CD4-positive, alpha-beta T cell treated with Interferon alpha-2 for 1 hour (primary cell): Measurements from ENCODE around the gene MEIOC.
"Not testable (repeated sequence)": the region's sequence is repeated elsewhere in the genome, so short reads cannot be mapped to it uniquely, and the experiment has no call there.

Source experiments
- DNase-seq, 2 donors: peaks; one replicate each; pipeline ENCODE4 v3.0.0-alpha.2; 2020 to 2022

The MEIOC gene

DNA sequence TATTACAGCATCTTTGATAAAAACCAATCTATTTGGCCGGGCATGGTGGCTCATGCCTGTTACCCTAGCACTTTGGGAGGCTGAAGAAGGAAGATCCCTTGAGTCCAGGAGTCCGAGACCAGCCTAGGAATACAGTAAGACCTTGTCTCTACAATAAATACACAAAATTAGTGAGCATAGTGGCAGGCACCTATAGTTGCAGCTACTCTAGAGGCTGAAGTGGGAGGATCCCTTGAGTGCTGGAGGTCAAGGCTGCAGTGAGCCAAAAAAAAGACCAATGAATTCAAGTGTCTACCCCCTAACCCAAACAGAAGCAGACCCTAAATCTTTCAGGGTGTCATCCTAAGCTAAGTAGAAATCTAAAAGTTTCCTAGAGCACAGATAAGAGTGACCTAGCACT is 7.3 kb upstream of the MEIOC start:
- DNase-seq: no peak

DNA sequence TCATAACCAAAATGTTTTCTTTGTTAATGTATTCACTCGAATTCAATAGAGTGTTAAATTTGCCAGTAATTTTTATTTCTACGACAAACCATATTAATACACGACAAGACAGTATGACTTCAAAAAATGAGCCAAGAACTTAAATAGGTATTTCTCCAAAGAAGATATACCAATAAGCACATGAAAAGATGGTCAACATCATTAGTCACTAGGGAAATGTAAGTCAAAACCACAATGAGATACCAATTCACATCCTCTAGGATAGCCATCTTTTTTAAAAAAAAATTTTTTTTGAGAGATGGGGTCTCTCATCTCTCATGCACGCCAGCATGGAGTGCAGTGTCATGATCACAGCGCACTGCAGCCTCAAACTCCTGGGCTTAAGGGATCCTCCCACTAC is 5.0 kb upstream of the MEIOC start:
- no peak for DNase-seq

DNA sequence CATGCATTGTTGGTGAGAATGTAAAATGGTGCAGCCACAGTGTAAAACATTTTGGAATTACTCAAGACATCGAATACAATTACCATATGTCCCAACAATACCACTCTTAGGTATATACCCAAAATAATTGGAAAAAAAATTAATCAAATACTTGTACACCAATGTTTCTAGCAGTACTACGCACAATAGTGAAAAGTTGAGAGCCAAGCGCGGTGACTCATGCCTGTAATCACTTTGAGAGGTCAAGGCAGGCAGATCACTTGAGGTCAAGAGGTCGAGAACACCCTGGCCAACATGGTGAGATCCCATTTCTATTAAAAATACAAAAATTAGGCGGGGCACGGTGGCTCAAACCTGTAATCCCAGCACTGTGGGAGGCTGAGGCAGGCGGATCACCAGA is 3.5 kb upstream of the MEIOC start:
- DNase-seq: no peak

GRCh38 chr17:44653384-44653783 is 2.9 kb upstream of the MEIOC start:
- DNase-seq: no peak

- no peak for DNase-seq
These were observed 2.3 kb upstream of the MEIOC start for GRCh38 chr17:44653954-44654353.

- no peak for DNase-seq
These were observed 5.6 kb downstream of the MEIOC start for GRCh38 chr17:44661835-44662234.

DNA sequence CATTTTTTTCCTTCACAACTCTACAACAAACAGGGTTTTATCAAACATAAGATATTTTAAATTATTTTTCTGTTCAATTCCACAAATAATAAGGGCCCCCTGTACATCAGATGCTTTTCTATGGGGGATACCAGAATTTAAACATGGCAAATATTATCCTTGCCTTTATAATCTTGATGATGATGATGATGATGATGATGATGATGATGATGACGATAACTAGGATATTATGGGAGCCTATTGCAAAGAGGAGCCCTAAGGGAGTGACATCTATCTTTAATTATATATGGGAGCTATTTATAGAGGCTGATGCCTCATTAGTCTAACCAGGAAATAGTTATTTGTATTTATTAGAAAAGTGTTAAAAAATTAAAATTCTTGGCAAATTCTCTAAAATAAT is 6.8 kb downstream of the MEIOC start:
- no peak for DNase-seq

- no peak for DNase-seq
These were observed 8.6 kb downstream of the MEIOC start for GRCh38 chr17:44664867-44665266.

DNA sequence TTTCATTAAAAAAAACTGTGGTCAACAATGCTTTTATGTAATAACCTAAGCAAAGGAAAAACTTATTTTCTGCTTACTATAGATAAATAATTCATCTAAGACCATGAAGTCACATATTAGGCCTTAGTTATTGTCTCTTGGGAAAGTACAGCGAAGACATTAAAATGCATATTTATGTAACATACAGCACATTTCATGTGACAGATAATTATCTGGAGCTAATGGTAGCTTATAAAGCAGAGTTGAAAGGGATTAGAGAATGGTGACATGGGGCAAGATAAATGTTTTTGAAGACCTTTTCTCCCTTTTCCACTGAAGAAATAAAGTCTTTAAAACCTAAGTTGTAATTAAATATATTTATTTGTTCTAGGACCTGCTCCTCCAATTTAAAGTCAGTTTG is 9.7 kb downstream of the MEIOC start:
- DNase-seq: no peak

DNA sequence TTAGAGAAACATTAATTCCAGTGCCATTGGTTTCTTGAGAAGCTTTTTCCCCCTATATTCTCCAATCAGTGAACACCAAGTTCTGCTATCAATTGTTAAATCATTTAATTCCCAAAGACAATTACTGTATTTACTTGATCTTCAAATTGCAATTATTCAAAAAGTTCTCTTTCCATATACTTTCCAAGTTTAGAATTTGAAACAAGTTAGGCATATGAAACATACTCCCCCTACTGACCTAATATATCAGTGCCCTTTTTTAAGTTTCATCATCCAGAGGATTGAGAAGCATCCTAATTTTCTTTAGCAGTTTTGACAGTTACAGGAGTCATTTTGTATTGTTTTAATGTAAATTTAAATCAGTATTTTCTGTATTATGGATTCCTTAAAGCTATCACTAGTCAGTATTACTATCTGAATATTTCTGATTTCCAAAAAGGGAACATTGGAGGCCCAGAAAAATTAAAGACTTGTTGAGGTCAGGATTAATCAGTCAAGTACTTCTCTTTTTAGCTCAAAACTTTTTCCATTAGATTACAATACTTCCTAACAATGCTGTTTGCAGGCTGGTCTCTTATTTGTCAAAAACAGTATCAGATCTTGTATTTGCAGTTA is 16.3 kb downstream of the MEIOC start:
- no peak for DNase-seq

- no peak for DNase-seq
These were observed 17.6 kb downstream of the MEIOC start for GRCh38 chr17:44673893-44674292.

DNA sequence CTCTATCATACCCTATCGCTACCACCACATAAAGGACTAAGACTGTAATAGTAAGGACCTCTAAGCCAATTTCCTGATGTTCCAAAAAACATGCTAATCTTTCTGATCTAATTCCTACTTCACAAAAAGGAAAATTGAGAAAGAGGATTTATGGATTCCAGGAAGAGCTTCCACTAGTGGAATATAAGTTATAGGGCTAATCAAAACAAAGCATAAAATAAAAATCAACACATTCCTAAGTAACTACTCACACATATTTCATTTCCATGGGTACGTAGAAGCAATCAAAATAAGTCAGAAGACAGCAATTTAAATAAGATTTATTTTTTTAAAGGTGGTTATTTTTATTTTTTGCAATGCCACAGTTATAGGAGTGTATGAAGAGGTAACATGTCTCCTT is 20.9 kb downstream of the MEIOC start:
- DNase-seq: no peak

DNA sequence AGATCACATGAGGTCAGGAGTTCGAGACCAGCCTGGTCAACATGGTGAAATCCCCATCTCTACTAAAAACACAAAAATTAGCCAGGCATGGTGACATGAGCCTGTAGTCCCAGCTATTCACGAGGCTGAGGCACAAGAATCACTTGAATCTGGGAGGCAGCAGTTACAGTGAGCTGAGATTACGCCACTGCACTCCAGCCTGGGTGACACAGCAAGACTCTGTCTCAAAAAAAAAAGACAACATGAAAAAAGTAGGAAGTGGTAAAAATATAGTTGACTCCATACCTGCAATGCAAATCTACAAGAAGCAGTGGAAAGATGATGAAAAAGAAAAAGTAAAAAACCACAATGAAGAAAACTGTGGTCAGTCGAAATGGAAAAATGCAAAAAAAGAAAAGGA is 27.0 kb downstream of the MEIOC start:
- DNase-seq: not testable (repeated sequence)

- DNase-seq: no peak
These were observed 31.5 kb downstream of the MEIOC start for GRCh38 chr17:44687756-44688155.

DNA sequence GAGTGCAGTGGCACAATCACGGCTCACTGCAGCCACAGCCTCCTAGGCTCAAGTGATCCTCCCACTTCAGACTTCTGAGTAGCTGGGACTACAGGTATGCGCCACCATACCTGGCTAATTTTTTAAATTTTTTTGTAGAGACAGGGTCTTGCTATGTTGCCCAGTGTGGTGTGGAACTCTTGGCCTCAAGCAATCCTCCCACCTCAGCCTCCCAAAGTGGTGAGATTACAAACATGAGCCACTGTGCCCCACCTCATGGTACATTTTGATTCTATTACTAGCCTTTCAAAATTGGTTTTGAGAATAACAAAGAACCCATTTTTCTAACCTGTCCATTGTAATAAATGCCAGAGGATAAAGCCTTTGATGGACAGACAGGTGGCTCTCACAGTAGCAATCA is 31.9 kb downstream of the MEIOC start:
- DNase-seq: no peak

DNA sequence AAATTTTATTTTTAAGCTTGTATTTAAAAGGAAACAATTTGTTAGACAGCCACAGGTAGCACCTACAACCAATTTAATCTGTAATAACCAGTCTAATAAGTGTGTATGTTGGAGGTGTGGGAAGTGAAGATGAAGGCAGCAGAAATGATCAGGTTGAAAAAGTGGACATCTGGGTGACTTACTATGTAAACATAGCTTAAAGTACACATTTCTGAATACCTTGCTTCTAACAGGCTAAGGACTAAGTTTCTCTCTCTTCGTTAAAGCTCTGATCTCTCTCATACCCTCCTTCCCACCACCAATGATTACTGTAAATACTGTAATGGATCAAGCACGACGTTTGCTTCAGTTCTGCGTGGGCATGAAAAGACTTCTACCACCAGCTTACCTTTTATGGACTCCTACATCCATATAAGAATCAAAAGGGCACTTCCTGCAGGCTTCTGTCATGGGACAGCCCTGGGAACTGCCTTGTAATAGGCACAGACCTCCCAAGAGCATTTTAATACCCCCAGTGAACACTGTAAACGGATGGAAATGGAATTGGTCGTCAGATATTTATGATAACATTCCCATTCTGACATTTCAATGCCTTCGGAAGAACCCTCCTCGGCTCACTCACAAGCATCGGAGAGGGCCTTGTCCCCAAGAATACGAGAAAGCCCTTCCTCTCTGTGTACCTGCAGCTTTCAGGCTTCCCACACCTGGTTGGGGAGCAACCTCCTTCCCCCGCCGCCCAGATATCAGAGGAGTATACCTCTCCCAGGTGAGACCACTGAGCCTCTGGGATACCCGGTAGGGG is 32.6 kb downstream of the MEIOC start:
- DNase-seq: no peak

GRCh38 chr17:44689477-44690217 is 33.4 kb downstream of the MEIOC start, which contains the start of gene CCDC43:
Gene CCDC43 (minus strand): TSS chr17:44689776. CDS start chr17:44689753, 23 bp downstream.
- DNase-seq: peak; percentile 91 to 93

DNA sequence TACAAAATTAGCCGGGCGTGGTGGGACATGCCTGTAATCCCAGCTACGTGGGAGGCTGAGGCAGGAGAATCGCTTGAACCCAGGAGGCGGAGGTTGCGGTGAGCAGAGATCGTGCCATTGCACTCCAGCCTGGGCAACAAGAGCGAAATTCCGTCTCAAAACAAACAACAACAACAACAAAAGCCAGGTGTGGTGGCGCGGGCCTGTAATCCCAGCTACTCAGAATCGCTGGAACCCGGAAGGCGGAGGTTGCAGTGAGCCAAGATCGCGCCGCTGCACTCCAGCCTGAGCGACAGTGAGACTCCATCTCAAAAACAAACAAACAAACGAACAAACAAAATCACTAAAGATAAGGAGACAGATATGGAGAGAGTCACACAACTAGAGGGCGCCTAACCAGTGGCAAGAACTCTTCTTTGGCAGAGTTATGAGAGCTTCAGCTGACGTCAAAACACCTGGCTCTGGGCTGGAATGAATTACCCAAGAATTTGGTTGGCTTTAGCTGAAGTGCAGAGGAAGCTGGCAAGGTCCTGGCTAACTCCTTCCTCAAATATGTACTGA is 34.6 kb downstream of the MEIOC start:
- DNase-seq: peak in 1 of 2 donors; percentile 25

DNA sequence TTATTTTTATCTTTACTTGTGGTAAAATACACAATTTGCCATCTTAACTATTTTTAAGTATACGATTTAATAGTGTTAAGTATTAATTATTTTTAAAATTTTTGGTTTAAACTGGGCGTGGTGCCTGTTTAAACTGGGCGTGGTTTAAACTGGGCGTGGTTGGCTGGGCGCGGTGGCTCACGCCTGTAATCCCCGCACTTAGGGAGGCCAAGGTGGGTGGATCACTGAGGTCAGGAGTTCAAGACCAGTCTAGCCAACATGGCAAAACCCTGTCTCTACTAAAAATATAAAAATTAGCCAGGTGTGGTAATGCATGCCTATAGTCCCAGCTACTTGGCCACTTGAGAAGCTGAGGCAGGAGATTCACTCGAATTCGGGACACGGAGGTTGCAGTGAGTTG is 37.3 kb downstream of the MEIOC start:
- no peak for DNase-seq

DNA sequence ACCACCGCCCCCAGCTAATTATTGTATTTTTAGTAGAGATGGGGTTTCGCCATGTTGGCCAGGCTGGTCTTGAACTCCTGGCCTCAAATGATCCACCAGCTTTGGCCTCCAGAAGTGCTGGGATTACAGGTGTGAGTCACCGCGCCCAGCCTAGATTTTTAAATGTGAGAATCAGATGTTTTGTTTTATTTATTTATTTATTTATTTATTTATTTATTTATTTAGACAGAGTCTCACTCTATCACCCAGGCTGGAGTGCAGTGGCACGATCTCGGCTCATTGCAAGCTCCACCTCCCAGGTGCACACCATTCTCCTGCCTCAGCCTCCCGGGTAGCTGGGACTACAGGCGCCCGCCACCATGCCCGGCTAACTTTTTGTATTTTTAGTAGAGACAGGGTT is 44.0 kb downstream of the MEIOC start:
- not testable (repeated sequence) for DNase-seq

GRCh38 chr17:44707755-44708400 is 51.6 kb downstream of the MEIOC start:
- no peak for DNase-seq

DNA sequence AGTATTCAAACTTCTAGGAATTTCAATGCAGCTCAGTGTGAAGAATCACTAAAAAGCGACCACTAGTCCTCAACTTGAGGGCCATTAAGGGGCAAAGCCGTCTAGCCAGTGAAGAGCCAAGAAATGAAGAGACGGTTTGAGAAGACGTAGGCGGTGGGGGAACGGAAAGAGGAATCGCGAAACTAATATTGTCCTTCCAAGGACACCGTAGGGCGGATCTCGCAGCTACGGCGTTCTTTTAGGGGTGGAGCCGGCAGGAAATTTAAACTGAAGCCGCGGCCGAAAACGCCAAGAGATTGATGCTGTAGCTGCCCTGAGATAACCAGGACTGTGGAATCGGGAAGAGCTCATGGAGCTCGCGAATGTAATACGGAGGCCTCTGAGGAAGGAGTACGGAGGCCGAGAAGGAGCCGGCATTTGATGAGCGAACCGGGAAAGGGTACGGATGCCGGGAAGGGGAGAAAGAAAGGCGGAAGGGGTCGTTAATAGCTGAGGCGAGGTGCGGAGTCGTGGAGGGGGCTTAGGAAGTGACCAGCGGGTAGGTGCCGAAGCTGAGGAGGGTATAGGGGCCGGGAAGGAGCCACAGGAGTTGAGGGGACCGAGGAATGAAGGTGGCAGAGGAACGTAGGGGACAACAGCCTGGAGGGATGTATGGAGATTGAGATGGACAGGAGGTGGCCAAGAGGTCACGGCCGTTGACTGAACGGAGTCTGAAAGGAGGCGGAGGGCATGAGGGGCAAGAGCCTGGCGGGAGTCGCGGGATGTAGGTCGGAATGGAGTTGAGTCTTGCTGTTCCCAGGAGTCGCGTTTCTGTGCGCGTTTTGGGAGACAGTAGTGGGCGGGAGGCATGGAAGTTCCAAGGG is 52.4 kb downstream of the MEIOC start, which contains the start of gene DBF4B:
TSS of gene DBF4B (plus strand) at position 265 of the 863 bp plus-strand sequence. CDS start at position 421, 156 bp downstream.
- DNase-seq: peak; percentile 86 to 92
